G401 (cell line): Measurements from ENCODE around the gene PRM3. TPM values are rescaled to one million over a fixed set of nuclear protein-coding genes. Genes with fewer than 3 reads are reported as not detected.
"Not testable (repeated sequence)": the region's sequence is repeated elsewhere in the genome, so short reads cannot be mapped to it uniquely, and the experiment has no call there.

ENCODE experiments used
- DNase-seq: peaks from one replicate; pipeline ENCODE4 v3.0.0-alpha.2; 2015; ENCODE audit warnings: low spot score
- in situ Hi-C: cut with HindIII; loops from 2 replicates; pipeline ENCODE4 v1.10.0; 2016; ENCODE audit warnings: low sequenced_read_pairs, mixed read lengths
- total RNA-seq: library from RNA; depleted of rRNA; stranded (reverse); fragments of >200 nt; shearing (Covaris generic); gene quantifications from 2 replicates; pipeline ENCODE4 v1.2.3, GENCODE V29; 2014

PRM3 gene
- total RNA-seq, 1 experiment from 2014 or later, result not detected

GRCh38 chr16:11289696-11290095, 16.3 kb upstream of the PRM3 start:
- in situ Hi-C loops, result not testable (repeated sequence)

GRCh38 chr16:11289202-11289601, 15.8 kb upstream of the PRM3 start:
- no peak for DNase-seq
- in situ Hi-C loops, result no loop called here

More at GRCh38 chr16:11289696-11290095, 16.3 kb upstream of the PRM3 start:
- DNase-seq, result not testable (repeated sequence)

GRCh38 chr16:11285842-11286241, 12.4 kb upstream of the PRM3 start:
- in situ Hi-C loops, result no loop called here
- DNase-seq, result no peak

GRCh38 chr16:11283820-11284248, 10.4 kb upstream of the PRM3 start:
- in situ Hi-C loops, result no loop called here
- DNase-seq, result no peak

- in situ Hi-C loops, result no loop called here
- peak; percentile 33 for DNase-seq
These were observed 7.4 kb upstream of the PRM3 start, which contains the start of gene PRM1 for GRCh38 chr16:11280616-11281522. Gene PRM1, minus strand, starts transcription at chr16:11281330. Its CDS starts 92 bp downstream, at chr16:11281238.

- no peak for DNase-seq
- in situ Hi-C loops, result loop anchor here (5.0 kb wide), 1 partner anchor 103 kb away; no protein-coding TSS in a partner anchor
These were observed 5.5 kb upstream of the PRM3 start for GRCh38 chr16:11278681-11279628.

- in situ Hi-C loops, result loop anchor here (5.0 kb wide), 1 partner anchor 105 kb away; no protein-coding TSS in a partner anchor
- no peak for DNase-seq
These were observed 4.3 kb upstream of the PRM3 start for GRCh38 chr16:11277607-11278337.

GRCh38 chr16:11276896-11277593, 3.6 kb upstream of the PRM3 start:
- in situ Hi-C loops, result loop anchor here (5.0 kb wide), 1 partner anchor 105 kb away; no protein-coding TSS in a partner anchor
- no peak for DNase-seq

GRCh38 chr16:11276143-11276895, 2.9 kb upstream of the PRM3 start, which contains the start of gene PRM2:
Gene PRM2, minus strand, starts transcription at chr16:11276480. Its CDS starts 110 bp downstream, at chr16:11276370.
- in situ Hi-C loops, result loop anchor here (5.0 kb wide), 1 partner anchor 106 kb away; no protein-coding TSS in a partner anchor
- no peak for DNase-seq

GRCh38 chr16:11274964-11275363, 1.5 kb upstream of the PRM3 start:
- in situ Hi-C loops, result loop anchor here (5.0 kb wide), 1 partner anchor 107 kb away; no protein-coding TSS in a partner anchor
- no peak for DNase-seq

GRCh38 chr16:11273721-11274324, 394 bp upstream of the PRM3 start:
- DNase-seq, result no peak
- in situ Hi-C loops, result no loop called here

- no peak for DNase-seq
- in situ Hi-C loops, result no loop called here
These were observed 945 bp downstream of the PRM3 start for GRCh38 chr16:11272484-11272883.

- in situ Hi-C loops, result no loop called here
- no peak for DNase-seq
These were observed 1.8 kb downstream of the PRM3 start for GRCh38 chr16:11271610-11272009.

- in situ Hi-C loops, result no loop called here
- DNase-seq, result no peak
These were observed 2.7 kb downstream of the PRM3 start for GRCh38 chr16:11270602-11271162.

- no peak for DNase-seq
- in situ Hi-C loops, result no loop called here
These were observed 4.5 kb downstream of the PRM3 start, which contains the start of gene TNP2 for GRCh38 chr16:11268921-11269375. Gene TNP2, minus strand, starts transcription at chr16:11269325. Its CDS starts 63 bp downstream, at chr16:11269262.

- DNase-seq, result no peak
- in situ Hi-C loops, result no loop called here
These were observed 8.3 kb downstream of the PRM3 start for GRCh38 chr16:11265124-11265523.
